ENCODE results near the gene SLC9A9. TPM values are rescaled to one million over a fixed set of nuclear protein-coding genes. Genes with fewer than 3 reads are reported as not detected.

The SLC9A9 gene
- total and polyA plus RNA-seq, 10 of the 15 experiments (the other 5 are each of a cell fraction or from before 2014, with no cell fraction given) = 3.5 to 14.2 (median 9.3) TPM

DNA sequence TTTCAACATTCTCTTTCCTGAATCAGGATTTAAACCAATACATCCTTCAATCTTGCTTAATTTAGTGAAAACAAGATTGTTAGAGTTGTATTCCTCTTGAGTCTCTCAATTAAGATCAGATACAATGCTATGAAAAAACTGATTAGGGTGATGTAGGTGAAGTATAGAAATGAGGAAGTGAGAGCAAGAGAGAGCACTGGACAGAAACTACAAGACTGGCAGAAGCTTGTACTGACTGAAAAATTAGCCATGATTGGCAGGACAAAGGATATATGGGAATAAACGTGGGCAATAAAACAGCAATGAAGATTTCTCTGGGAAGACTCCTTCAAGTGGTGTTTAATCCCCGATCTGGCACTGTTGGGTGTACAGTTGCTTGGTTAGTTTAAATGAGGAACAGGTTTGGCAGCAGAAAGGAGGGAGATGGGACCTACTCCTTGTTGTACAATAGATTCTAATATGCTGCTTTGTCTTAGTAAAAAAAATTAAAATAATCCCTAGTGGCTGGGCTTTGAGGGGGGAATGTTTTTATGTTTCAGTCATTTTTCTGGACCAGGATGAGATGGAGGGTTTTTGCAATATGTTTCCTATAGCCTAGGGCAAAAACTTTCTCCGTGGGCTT lies 252.7 kb downstream of the SLC9A9 start:
- ChIA-PET RAD21 (ENCODE audit: unreplicated experiment) (no interaction called here), POLR2A (no interaction called here), SMC1A (ENCODE audit: uncharacterized antibody, unreplicated experiment) (interaction anchor here (1.6 kb wide), 1 partner anchor 10 kb away, joined by 4 read pairs; no protein-coding TSS in a partner anchor), CTCF (no interaction called here)
- H3K9me3 ChIP-seq (replicated peaks; ENCODE audit: control insufficient read depth, insufficient read depth, low read length) = no peaks in the 10 kb centered on the region
- H3K27ac ChIP-seq (ENCODE audit: control insufficient read depth, insufficient read depth) = no peak overlapping the region
- peaks cover 7% of the 10 kb centered on the region; the same call in 1 of the 2 replicates for H3K4me1 ChIP-seq (ENCODE audit: control insufficient read depth, insufficient read depth, low read length)
- H3K4me3 ChIP-seq = no peak overlapping the region
- no peaks in the 10 kb centered on the region for H4K20me1 ChIP-seq (ENCODE audit: control insufficient read depth, insufficient read depth)
- no peaks in the 10 kb centered on the region for H3K79me2 ChIP-seq (ENCODE audit: control insufficient read depth, insufficient read depth, low read length)
- no peaks in the 10 kb centered on the region for H3K36me3 ChIP-seq (ENCODE audit: control insufficient read depth in 2 of 2, insufficient read depth in 2 of 2, low read length in 1 of 2)
- in situ Hi-C loops (cut with MboI) (no loop called here), intact Hi-C loops (cut with micrococcal nuclease; ENCODE audit: unreplicated experiment) (no loop called here)
- FAIRE-seq (peak; percentile 90), DNase-seq (ENCODE audit: low read depth, low spot score) (no peak), ATAC-seq (peak; percentile 98)
- no TSS peak for BruUV-seq (replicated peaks)
- no peak overlapping the region for H2AFZ ChIP-seq (ENCODE audit: control insufficient read depth, low read depth, low read length)
- H3K9ac ChIP-seq (ENCODE audit: control insufficient read depth, insufficient read depth, low read length) = no peak overlapping the region
- H3K27me3 ChIP-seq (replicated peaks in 1 of 2; ENCODE audit: control insufficient read depth in 2 of 2, insufficient read depth in 2 of 2, low read length in 1 of 2) = no peaks in the 10 kb centered on the region
- 48% methylated on average over 3 of the region's 3 CpGs for WGBS (ENCODE audit: insufficient coverage, insufficient replicate concordance, low lambda C conversion rate, missing lambda C conversion rate)
- H3K4me2 ChIP-seq (ENCODE audit: control insufficient read depth, insufficient read depth) = peak overlapping the region; percentile 12; the same call in 1 of the 2 replicates
- TF ChIP-seq TCF12 (IDR thresholded peaks at IDR 0.05; ENCODE audit: low read depth, low read length) (no peak), SIX5 (IDR thresholded peaks at IDR 0.05; ENCODE audit: low read depth, low read length, severe bottlenecking) (no peak), YY1 (IDR thresholded peaks at IDR 0.05; ENCODE audit: low read depth, low read length) (no peak), MYB (IDR thresholded peaks at IDR 0.05; ENCODE audit: borderline replicate concordance, low read depth, low read length) (no peak), BCL11A (IDR thresholded peaks at IDR 0.05; ENCODE audit: low read depth, low read length) (peak; percentile 22; the same call in 1 of the 2 replicates), MTA2 (IDR thresholded peaks at IDR 0.05; ENCODE audit: low read depth) (peak; percentile 33; the same call in 1 of the 2 replicates), CHD4 (IDR thresholded peaks at IDR 0.05) (no peak), SUPT20H (IDR thresholded peaks at IDR 0.05; ENCODE audit: borderline replicate concordance, control insufficient read depth, low read depth, low read length) (no peak), CHD1 (IDR thresholded peaks at IDR 0.05; ENCODE audit: low read depth, low read length) (no peak), CBX3 (IDR thresholded peaks at IDR 0.05; ENCODE audit: borderline replicate concordance, low read depth) (no peak), DPF2 (IDR thresholded peaks at IDR 0.05) (0 out of 2 replicates have a peak, but pooled peaks have one; percentile 35), RCOR1 (conservative IDR thresholded peaks at IDR 0.05; ENCODE audit: low read depth, low read length) (no peak), MYC (IDR thresholded peaks at IDR 0.05; ENCODE audit: insufficient read depth, insufficient read length, insufficient replicate concordance, low read length, severe bottlenecking) (no peak), IRF4 (IDR thresholded peaks at IDR 0.05; ENCODE audit: low read depth, low read length) (peak; percentile 87), EGR1 (IDR thresholded peaks at IDR 0.05; ENCODE audit: borderline replicate concordance in 1 of 2, low read depth in 2 of 2, low read length in 2 of 2) (no peak), ETV6 (conservative IDR thresholded peaks at IDR 0.05 in 1 of 2, IDR thresholded peaks at IDR 0.05 in 1 of 2; ENCODE audit: borderline replicate concordance in 1 of 2, low read depth in 1 of 2) (no peak)
- TF ChIP-seq, protein P1, sequence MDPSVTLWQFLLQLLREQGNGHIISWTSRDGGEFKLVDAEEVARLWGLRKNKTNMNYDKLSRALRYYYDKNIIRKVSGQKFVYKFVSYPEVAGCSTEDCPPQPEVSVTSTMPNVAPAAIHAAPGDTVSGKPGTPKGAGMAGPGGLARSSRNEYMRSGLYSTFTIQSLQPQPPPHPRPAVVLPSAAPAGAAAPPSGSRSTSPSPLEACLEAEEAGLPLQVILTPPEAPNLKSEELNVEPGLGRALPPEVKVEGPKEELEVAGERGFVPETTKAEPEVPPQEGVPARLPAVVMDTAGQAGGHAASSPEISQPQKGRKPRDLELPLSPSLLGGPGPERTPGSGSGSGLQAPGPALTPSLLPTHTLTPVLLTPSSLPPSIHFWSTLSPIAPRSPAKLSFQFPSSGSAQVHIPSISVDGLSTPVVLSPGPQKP (IDR thresholded peaks at IDR 0.05; ENCODE audit: low read depth, low read length) = no peak
- TF ChIP-seq, protein P2, sequence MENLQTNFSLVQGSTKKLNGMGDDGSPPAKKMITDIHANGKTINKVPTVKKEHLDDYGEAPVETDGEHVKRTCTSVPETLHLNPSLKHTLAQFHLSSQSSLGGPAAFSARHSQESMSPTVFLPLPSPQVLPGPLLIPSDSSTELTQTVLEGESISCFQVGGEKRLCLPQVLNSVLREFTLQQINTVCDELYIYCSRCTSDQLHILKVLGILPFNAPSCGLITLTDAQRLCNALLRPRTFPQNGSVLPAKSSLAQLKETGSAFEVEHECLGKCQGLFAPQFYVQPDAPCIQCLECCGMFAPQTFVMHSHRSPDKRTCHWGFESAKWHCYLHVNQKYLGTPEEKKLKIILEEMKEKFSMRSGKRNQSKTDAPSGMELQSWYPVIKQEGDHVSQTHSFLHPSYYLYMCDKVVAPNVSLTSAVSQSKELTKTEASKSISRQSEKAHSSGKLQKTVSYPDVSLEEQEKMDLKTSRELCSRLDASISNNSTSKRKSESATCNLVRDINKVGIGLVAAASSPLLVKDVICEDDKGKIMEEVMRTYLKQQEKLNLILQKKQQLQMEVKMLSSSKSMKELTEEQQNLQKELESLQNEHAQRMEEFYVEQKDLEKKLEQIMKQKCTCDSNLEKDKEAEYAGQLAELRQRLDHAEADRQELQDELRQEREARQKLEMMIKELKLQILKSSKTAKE (IDR thresholded peaks at IDR 0.05; ENCODE audit: low read depth, poor library complexity, severe bottlenecking) = no peak
- TF ChIP-seq, protein P3, sequence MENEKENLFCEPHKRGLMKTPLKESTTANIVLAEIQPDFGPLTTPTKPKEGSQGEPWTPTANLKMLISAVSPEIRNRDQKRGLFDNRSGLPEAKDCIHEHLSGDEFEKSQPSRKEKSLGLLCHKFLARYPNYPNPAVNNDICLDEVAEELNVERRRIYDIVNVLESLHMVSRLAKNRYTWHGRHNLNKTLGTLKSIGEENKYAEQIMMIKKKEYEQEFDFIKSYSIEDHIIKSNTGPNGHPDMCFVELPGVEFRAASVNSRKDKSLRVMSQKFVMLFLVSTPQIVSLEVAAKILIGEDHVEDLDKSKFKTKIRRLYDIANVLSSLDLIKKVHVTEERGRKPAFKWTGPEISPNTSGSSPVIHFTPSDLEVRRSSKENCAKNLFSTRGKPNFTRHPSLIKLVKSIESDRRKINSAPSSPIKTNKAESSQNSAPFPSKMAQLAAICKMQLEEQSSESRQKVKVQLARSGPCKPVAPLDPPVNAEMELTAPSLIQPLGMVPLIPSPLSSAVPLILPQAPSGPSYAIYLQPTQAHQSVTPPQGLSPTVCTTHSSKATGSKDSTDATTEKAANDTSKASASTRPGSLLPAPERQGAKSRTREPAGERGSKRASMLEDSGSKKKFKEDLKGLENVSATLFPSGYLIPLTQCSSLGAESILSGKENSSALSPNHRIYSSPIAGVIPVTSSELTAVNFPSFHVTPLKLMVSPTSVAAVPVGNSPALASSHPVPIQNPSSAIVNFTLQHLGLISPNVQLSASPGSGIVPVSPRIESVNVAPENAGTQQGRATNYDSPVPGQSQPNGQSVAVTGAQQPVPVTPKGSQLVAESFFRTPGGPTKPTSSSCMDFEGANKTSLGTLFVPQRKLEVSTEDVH (IDR thresholded peaks at IDR 0.05; ENCODE audit: low read depth, partially characterized antibody) = no peak
